Activated T-helper 2 cell treated with anti-CD3 and anti-CD28 coated beads, Interferon-gamma antibody, Interleukin-2, Interleukin-4, amounts not matched to agents 10 μg/mL and 5 μg/mL and 100 μg/mL, durations not matched to agents 14 hours and 24 hours and 36 hours (primary cell): ENCODE measurements around the gene PAK1IP1. TPM values are rescaled to one million over a fixed set of nuclear protein-coding genes. Genes with fewer than 3 reads are reported as not detected.

Source experiments
- total RNA-seq: library from RNA; stranded (reverse); gene quantifications from 2 replicates; pipeline ENCODE4 v1.2.3, GENCODE V29; 2022

PAK1IP1 gene
- total RNA-seq, 1 donor from 2014 or later = 27.9 TPM

Other genes starting within 250 kb of the PAK1IP1 start
- 2.0 and 2.8 TPM in 2 replicates for gene GCNT2, start 173.6 kb upstream of the PAK1IP1 start, total RNA-seq
- gene C6orf52, start 356 bp upstream of the PAK1IP1 start, total RNA-seq = 1.7 and 2.4 TPM in 2 replicates
- gene TMEM14C, start 28.1 kb downstream of the PAK1IP1 start, total RNA-seq = 61.3 and 65.4 TPM in 2 replicates
- gene TMEM14B, start 52.8 kb downstream of the PAK1IP1 start, total RNA-seq = 85.3 and 94.0 TPM in 2 replicates
- gene MAK, start 143.6 kb downstream of the PAK1IP1 start, total RNA-seq = 0.41 and 0.71 TPM in 2 replicates
- gene GCM2, start 187.1 kb downstream of the PAK1IP1 start, total RNA-seq = not detected in 2 replicates
- 0.11 and 0.23 TPM in 2 replicates for gene SYCP2L, start 192.1 kb downstream of the PAK1IP1 start, total RNA-seq